Femur (tissue), 1 donor: ENCODE measurements around the gene TAPT1.

Experiments
- DNase-seq: peaks from one replicate; pipeline ENCODE4 v3.0.0-alpha.2; 2017

The TAPT1 gene

DNA sequence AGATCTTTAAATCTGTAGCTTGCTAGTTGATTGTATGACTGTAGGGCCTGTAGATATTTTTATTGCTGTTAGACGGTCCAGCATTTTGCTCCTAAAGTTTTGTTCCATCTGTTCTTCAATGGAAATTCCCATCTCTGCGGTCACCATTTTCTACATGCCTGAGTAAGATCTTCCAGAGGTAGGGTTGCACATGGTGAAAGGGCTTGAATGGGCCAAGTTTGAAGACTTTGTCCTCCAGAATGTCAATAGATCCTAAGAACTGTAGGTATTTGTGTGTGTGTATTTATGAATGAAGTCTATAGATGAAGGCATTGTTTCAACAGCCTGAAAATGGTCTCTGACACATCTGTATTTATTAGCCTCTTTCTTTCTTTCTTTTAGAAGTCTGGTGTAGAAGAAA lies 22.3 kb upstream of the TAPT1 start:
- DNase-seq: no peak

- no peak for DNase-seq
Measured at GRCh38 chr4:16245241-16245640, 19.0 kb upstream of the TAPT1 start.

GRCh38 chr4:16243285-16243684 lies 17.0 kb upstream of the TAPT1 start:
- no peak for DNase-seq

DNA sequence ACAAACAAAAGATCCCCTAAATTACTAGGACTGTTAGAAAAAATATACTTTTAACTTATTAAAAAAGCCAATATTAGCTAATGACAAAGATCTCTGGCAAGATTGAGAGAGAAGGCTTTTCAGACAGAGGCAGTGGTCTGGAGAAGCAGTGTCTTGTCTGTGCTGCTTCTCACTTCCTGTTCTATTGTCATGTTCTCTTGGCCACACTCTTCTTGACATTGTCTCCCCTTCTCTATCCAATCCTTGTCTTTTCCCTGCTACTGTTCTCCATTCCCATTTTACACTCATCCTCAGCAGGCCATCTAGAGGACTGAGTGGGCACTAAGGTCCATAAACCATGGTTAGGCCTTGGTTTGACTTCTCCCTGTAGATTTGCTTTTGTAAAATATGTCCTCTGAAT lies 14.0 kb upstream of the TAPT1 start:
- DNase-seq: no peak

DNA sequence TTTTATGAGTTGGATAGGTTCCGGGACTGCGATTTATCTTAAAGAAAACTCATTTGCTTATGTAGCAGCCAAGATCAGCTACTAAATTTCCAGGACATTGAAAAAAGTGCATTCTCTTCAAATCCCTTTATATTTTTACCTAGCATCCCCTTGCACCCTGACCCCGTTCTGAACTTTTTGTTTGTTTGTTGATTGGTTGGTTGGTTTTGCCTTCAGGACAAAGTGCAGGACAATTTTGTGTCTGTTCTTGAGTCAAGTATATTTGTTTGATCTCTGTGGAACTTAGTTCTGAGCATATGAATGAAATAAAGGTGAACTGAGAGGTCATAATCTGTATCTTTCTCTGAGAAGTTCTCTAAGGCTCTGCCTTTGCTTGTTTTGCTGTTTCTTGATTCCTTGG lies 12.8 kb upstream of the TAPT1 start:
- no peak for DNase-seq

DNA sequence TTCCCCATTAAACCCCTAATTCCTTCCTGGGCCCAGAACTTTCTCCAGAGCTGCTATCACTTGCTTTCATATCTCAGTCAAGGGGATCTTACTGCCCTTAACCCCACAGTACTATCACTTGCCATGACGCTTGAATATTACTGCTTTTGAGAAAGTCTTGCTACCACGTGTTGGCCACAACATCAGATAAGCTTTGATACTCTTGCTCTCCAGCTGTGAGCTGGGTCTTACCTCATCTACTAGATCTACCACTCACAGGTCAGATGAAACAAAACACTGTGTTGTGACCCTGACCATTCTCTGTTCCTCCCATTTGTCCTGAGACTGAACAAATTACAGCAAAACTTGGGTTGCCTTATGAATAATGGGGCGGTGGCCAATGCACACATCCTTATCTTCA lies 12.1 kb upstream of the TAPT1 start:
- no peak for DNase-seq

- DNase-seq: peak; percentile 30
Measured at GRCh38 chr4:16237715-16238114, 11.4 kb upstream of the TAPT1 start.

- no peak for DNase-seq
Measured at GRCh38 chr4:16236402-16237023, 10.2 kb upstream of the TAPT1 start.

DNA sequence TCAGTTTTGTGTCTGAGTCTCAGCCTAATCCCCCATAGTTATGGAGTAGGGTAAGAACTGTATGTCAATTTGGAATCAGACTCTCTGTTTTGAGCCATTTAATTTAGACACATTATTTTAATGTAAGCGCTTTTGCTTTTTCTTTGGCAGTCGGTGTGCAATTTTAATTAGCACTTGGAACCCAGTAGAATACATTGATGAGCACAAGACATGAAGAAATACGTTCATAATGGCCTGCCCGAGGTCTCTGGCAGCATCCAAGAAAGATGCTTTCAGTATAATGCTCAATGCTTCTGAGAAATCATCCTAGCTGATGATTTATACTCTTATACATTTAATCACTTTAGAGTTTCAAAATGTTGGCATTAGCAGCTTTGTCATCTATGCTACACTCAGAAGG lies 8.9 kb upstream of the TAPT1 start:
- DNase-seq: no peak

GRCh38 chr4:16233569-16234177 lies 7.4 kb upstream of the TAPT1 start:
- DNase-seq: no peak

GRCh38 chr4:16231570-16232245 lies 5.4 kb upstream of the TAPT1 start:
- no peak for DNase-seq

GRCh38 chr4:16230308-16230707 lies 4.0 kb upstream of the TAPT1 start:
- no peak for DNase-seq

- DNase-seq: no peak
Measured at GRCh38 chr4:16229604-16230003, 3.3 kb upstream of the TAPT1 start.

GRCh38 chr4:16227462-16227868 lies 1.2 kb upstream of the TAPT1 start:
- DNase-seq: peak; percentile 63

- DNase-seq: peak; percentile 78
Measured at GRCh38 chr4:16226816-16227461, 668 bp upstream of the TAPT1 start.

- DNase-seq: no peak
Measured at GRCh38 chr4:16225167-16225862, 956 bp downstream of the TAPT1 start.

DNA sequence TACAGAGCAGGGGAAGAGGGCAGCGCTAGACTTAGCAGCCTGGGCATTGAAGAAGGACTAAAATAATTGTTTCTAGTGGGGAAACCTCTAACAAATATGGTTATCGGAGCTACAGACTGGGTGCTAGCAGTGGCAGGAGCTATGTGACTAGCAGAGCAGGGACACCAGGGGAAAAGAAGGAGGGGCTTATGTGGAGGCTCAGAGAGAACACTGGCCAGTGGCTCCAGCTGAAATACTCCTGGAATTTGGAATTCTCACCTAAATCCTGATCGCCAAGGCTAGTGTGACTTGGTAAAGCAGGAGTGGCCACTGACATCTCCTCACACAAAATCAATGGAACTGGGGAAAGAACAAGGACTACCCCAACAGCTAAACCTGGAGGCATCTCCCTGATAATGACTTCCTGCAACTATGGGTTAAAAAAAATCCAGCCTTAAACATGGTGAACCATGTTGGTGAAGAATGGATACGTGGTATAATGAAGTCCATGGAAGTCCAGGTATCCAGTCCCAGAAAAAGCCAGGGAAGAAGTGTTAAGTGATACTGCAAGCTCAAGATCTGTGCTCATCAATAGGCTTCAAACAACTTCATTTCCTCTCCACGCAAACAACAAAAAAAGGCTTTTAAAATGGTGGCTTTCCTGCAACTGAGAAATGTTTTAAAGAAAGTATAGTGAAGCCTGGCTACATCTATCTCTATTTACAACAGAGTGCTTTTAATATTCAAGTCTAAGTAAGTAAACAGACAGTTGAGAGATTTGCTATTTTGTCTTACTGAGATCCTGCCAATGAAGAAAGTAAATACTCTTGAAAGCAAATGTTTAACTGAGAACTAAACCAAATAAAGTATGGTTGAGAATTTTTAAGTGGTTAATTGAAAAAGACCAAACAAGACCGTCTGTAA lies 1.8 kb downstream of the TAPT1 start:
- DNase-seq: no peak

DNA sequence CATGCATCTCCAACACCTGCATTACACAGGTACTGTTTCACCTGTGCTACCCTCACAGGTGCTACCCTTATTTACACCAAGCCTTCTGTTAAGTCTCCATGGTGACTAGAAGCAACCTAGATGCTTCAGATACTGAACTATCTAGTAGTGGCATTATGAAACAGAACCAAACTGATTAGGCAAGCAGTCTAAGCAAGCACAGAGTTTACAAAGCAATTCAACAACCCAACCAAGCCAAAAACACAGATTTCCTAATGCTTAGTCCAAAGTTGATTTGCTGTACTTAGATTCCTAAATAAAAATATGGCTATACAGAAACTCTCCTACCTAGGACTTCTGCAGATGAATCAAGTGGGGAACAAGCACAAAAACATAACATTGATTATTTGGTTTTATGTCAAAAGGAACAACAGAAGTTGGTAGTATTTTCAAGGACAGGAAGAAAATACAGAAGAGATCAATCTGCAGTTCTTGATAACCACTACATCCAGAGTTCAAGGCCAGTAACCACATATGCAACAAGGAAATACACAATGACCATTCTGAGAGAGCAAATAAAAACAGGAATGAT lies 3.2 kb downstream of the TAPT1 start:
- no peak for DNase-seq

GRCh38 chr4:16218950-16219349 lies 7.3 kb downstream of the TAPT1 start:
- no peak for DNase-seq

GRCh38 chr4:16217300-16218051 lies 8.8 kb downstream of the TAPT1 start:
- no peak for DNase-seq

- no peak for DNase-seq
Measured at GRCh38 chr4:16213121-16213520, 13.2 kb downstream of the TAPT1 start.
